HCT116 (cell line): ENCODE results near the gene ZDHHC15. TPM values are rescaled to one million over a fixed set of nuclear protein-coding genes. Genes with fewer than 3 reads are reported as not detected.

Experiments used
- ATAC-seq: fragments of 200-7000 bp; cut with Tn5 transposase; 2 replicates; pipeline ENCODE4 v1.9.1; 2020; ENCODE audit warnings: mild to moderate bottlenecking, moderate library complexity
- BruUV-seq: library from RNA; stranded (reverse); fragments of 400-500 nt; replicated peaks from 2 replicates; lab custom pipeline; 2021; lab: Mats Ljungman, UMichigan
- CTCF ChIA-PET: fragments of 300-600 bp; sonication (Branson Sonifier 250); formaldehyde crosslinking; loops from one replicate; lab custom pipeline; 2021; ENCODE audit warnings: antibody characterized with exemption; lab: Charles Lee
- POLR2A ChIA-PET: fragments of 300-600, 350-600 bp; sonication (Branson Sonifier 250); formaldehyde crosslinking; loops from one replicate; lab custom pipeline; 2021; ENCODE audit warnings: antibody characterized with exemption; lab: Charles Lee
- RAD21 ChIA-PET, 2 experiments: fragments of 300-600 bp; sonication (Branson Sonifier 250); formaldehyde crosslinking; loops; one replicate each; lab custom pipeline; 2023; ENCODE audit warnings: low total read pairs in 2 of 2; ENCODE audit not compliant: uncharacterized antibody in 2 of 2, unreplicated experiment in 2 of 2, low non-redundant PET in 1 of 2; lab: Charles Lee
- DNase-seq: peaks from one replicate; pipeline ENCODE4 v3.0.0-alpha.2; 2010; ENCODE audit warnings: low read depth, low spot score
- H2AFZ ChIP-seq: fragments of 200-600 bp; shearing (Covaris generic), sonication (generic); 2 replicates; pipeline ENCODE4 v1.6.1; 2017; ENCODE audit warnings: low read depth, mixed run types, mixed read lengths, antibody characterized with exemption, low read length; ENCODE audit not compliant: poor library complexity, severe bottlenecking
- H3K27ac ChIP-seq: 2 replicates; pipeline ENCODE4 v1.5.1; 2012; ENCODE audit warnings: low read depth, low read length
- H3K27me3 ChIP-seq: fragments of 200-600 bp; sonication (generic); 2 replicates; pipeline ENCODE4 v1.6.1; 2016; ENCODE audit warnings: mixed run types, low read length, mixed read lengths; ENCODE audit not compliant: insufficient read depth
- H3K36me3 ChIP-seq, 2 experiments: fragments of 200-500 bp in 1 of 2; fragments of 200-600 bp in 1 of 2; sonication (Bioruptor generic) in 1 of 2; sonication (generic) in 1 of 2; 2 replicates each; pipeline versions ENCODE4 v1.5.1 to v1.6.1; 2014 to 2016; ENCODE audit warnings: low read length in 2 of 2, inconsistent platforms in 1 of 2, mixed read lengths in 1 of 2, mixed run types in 1 of 2; ENCODE audit not compliant: insufficient read depth in 2 of 2, control insufficient read depth in 1 of 2
- H3K4me1 ChIP-seq, 2 experiments: fragments of 200-600 bp in 1 of 2; sonication (generic) in 1 of 2; 2 replicates each; pipeline versions ENCODE4 v1.5.1 to v1.6.1; 2012 to 2017; ENCODE audit warnings: low read length in 2 of 2, inconsistent platforms in 1 of 2, mild to moderate bottlenecking in 1 of 2, mixed read lengths in 1 of 2, mixed run types in 1 of 2, moderate library complexity in 1 of 2; ENCODE audit not compliant: insufficient read depth in 2 of 2, control insufficient read depth in 1 of 2
- H3K4me2 ChIP-seq: fragments of 200-600 bp; sonication (generic); 2 replicates; pipeline ENCODE4 v1.6.1; 2017; ENCODE audit warnings: mixed run types, low read length, mixed read lengths
- H3K4me3 ChIP-seq, 2 experiments: fragments of 200-600 bp in 1 of 2; sonication (generic) in 1 of 2; replicated peaks in 1 of 2; 2 replicates each; pipeline ENCODE4 v1.5.1; 2011 to 2016; ENCODE audit warnings: low read length in 2 of 2, control low read depth in 1 of 2, low read depth in 1 of 2, mild to moderate bottlenecking in 1 of 2, mixed read lengths in 1 of 2, mixed run types in 1 of 2
- H3K79me2 ChIP-seq: fragments of 200-600 bp; sonication (generic); 2 replicates; pipeline ENCODE4 v1.6.1; 2017; ENCODE audit warnings: mild to moderate bottlenecking, mixed run types, low read length, moderate library complexity, mixed read lengths; ENCODE audit not compliant: insufficient read depth
- H3K9ac ChIP-seq: fragments of 200-600 bp; sonication (generic); 2 replicates; pipeline ENCODE4 v1.6.1; 2016; ENCODE audit warnings: low read length, mixed read lengths
- H3K9me2 ChIP-seq: fragments of 200-600 bp; sonication (generic), shearing (Covaris generic); 2 replicates; pipeline ENCODE4 v1.6.1; 2017; ENCODE audit warnings: mixed run types, mild to moderate bottlenecking, moderate library complexity; ENCODE audit not compliant: insufficient read depth
- H3K9me3 ChIP-seq, 2 experiments: fragments of 200-500 bp in 1 of 2; fragments of 200-600 bp in 1 of 2; sonication (Bioruptor generic) in 1 of 2; sonication (generic) in 1 of 2; 2 replicates each; pipeline ENCODE4 v1.6.1; 2014 to 2017; ENCODE audit warnings: low read length in 2 of 2, mixed read lengths in 2 of 2, inconsistent platforms in 1 of 2, low read depth in 1 of 2, mild to moderate bottlenecking in 1 of 2, mixed run types in 1 of 2, moderate library complexity in 1 of 2; ENCODE audit not compliant: control insufficient read depth in 1 of 2, insufficient read depth in 1 of 2
- H4K20me1 ChIP-seq: fragments of 200-600 bp; sonication (generic), shearing (Covaris generic); 2 replicates; pipeline ENCODE4 v1.6.1; 2017; ENCODE audit warnings: mixed run types, mild to moderate bottlenecking, moderate library complexity; ENCODE audit not compliant: insufficient read depth
- CBX3 ChIP-seq: IDR thresholded peaks from 2 replicates; pipeline ENCODE4 v1.6.1; 2012; ENCODE audit warnings: low read depth
- CEBPB ChIP-seq: IDR thresholded peaks from 2 replicates; pipeline ENCODE4 v1.6.1; 2012; ENCODE audit warnings: low read depth
- CTCF ChIP-seq, 3 experiments: fragments of 200-600 bp in 1 of 3; sonication (generic) in 1 of 3; IDR thresholded peaks in 2 of 3; conservative IDR thresholded peaks in 1 of 3; 2 replicates each; pipeline ENCODE4 v1.5.1; 2012 to 2017; ENCODE audit warnings: low read depth in 2 of 3, low read length in 2 of 3, antibody characterized with exemption in 1 of 3, borderline replicate concordance in 1 of 3, control low read depth in 1 of 3, mild to moderate bottlenecking in 1 of 3, mixed read lengths in 1 of 3, mixed run types in 1 of 3, moderate library complexity in 1 of 3; ENCODE audit not compliant: insufficient read depth in 1 of 3
- EGR1 ChIP-seq: IDR thresholded peaks from 2 replicates; pipeline ENCODE4 v1.6.1; 2012; ENCODE audit warnings: low read depth
- EZH2phosphoT487 ChIP-seq: fragments of 200-600 bp; IDR thresholded peaks from 2 replicates; pipeline ENCODE4 v1.6.1; 2018; ENCODE audit warnings: antibody characterized with exemption, borderline replicate concordance
- FOSL1 ChIP-seq: IDR thresholded peaks from 2 replicates; pipeline ENCODE4 v1.6.1; 2012; ENCODE audit warnings: low read depth
- JUND ChIP-seq: IDR thresholded peaks from 2 replicates; pipeline ENCODE4 v1.6.1; 2012
- MAX ChIP-seq: IDR thresholded peaks from 2 replicates; pipeline ENCODE4 v1.6.1; 2012
- POLR2A ChIP-seq: IDR thresholded peaks from 2 replicates; pipeline ENCODE4 v1.7.0; 2011; ENCODE audit warnings: borderline replicate concordance; ENCODE audit not compliant: insufficient read depth, insufficient read length; ENCODE audit errors: extremely low read depth
- SIN3A ChIP-seq: IDR thresholded peaks from 2 replicates; pipeline ENCODE4 v1.6.1; 2012; ENCODE audit warnings: low read depth
- SP1 ChIP-seq: IDR thresholded peaks from 2 replicates; pipeline ENCODE4 v1.6.1; 2012; ENCODE audit warnings: low read depth
- SRF ChIP-seq: IDR thresholded peaks from 2 replicates; pipeline ENCODE4 v1.6.1; 2012; ENCODE audit warnings: low read depth
- TCF7L2 ChIP-seq: IDR thresholded peaks from 2 replicates; pipeline ENCODE4 v1.7.0; 2011; ENCODE audit warnings: borderline replicate concordance, inconsistent platforms; ENCODE audit not compliant: insufficient read depth, insufficient read length; ENCODE audit errors: extremely low read depth
- ZBTB33 ChIP-seq: IDR thresholded peaks from 2 replicates; pipeline ENCODE4 v1.6.1; 2011; ENCODE audit warnings: mild to moderate bottlenecking, low read length, moderate library complexity; ENCODE audit not compliant: insufficient replicate concordance; ENCODE audit errors: extremely low read depth
- ZFX ChIP-seq: fragments of 450-650 bp; IDR thresholded peaks from 2 replicates; pipeline ENCODE4 v1.6.1; 2017
- ZNF274 ChIP-seq: fragments of 200-500 bp; sonication (Bioruptor generic); IDR thresholded peaks from 2 replicates; pipeline ENCODE4 v1.6.1; 2014; ENCODE audit warnings: mild to moderate bottlenecking, low read depth, low read length, inconsistent platforms
- intact Hi-C: fragments of 100-400 bp; cut with micrococcal nuclease; formaldehyde crosslinking; loops from 2 replicates; pipeline ENCODE4 v1.10.0; 2022
- total RNA-seq: library from RNA; stranded (reverse); gene quantifications from one replicate; pipeline ENCODE4 v1.2.1, GENCODE V29; 2021; ENCODE audit not compliant: unreplicated experiment
- TF ChIP-seq, protein P1 (sequence below): IDR thresholded peaks from 2 replicates; pipeline ENCODE4 v1.6.1; 2012; ENCODE audit warnings: low read depth
- TF ChIP-seq, protein P2 (sequence below): IDR thresholded peaks from 2 replicates; pipeline ENCODE4 v1.6.1; 2012

ZDHHC15 gene
- total RNA-seq, 1 experiment from 2014 or later: not detected

DNA sequence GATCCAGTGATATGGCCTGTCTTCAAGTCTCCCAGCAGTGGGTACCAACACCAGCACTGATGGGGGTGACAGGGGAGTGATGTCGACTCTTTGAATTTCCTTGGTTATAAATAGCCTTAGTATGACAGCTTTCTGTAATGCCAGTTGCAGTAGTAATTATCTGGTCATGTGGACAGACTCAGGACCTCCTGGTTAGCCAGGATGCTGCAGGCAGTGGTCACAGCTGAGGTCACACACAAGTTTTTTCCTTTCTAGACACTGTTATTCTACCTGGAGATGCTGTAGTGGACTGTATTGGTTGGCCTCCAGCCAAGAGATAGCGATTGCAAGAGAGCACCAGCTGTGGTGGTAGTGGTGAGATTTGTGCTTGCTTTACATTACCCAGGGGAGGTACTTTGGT lies 185.3 kb downstream of the ZDHHC15 start:
- no peaks in the 10 kb centered on the region for H3K9me3 ChIP-seq
- no peak for DNase-seq
- no peak overlapping the region for H3K27ac ChIP-seq
- no peaks in the 10 kb centered on the region for H3K36me3 ChIP-seq
- no TSS peak for BruUV-seq
- no peaks in the 10 kb centered on the region for H3K79me2 ChIP-seq
- TF ChIP-seq EZH2phosphoT487: no peak
- TF ChIP-seq ZFX: no peak
- TF ChIP-seq CEBPB: no peak
- TF ChIP-seq SRF: no peak
- TF ChIP-seq CBX3: no peak
- TF ChIP-seq SP1: no peak
- no peak for TF ChIP-seq TCF7L2
- TF ChIP-seq EGR1: no peak
- no peak for TF ChIP-seq SIN3A
- TF ChIP-seq ZNF274: no peak
- TF ChIP-seq, protein P1, sequence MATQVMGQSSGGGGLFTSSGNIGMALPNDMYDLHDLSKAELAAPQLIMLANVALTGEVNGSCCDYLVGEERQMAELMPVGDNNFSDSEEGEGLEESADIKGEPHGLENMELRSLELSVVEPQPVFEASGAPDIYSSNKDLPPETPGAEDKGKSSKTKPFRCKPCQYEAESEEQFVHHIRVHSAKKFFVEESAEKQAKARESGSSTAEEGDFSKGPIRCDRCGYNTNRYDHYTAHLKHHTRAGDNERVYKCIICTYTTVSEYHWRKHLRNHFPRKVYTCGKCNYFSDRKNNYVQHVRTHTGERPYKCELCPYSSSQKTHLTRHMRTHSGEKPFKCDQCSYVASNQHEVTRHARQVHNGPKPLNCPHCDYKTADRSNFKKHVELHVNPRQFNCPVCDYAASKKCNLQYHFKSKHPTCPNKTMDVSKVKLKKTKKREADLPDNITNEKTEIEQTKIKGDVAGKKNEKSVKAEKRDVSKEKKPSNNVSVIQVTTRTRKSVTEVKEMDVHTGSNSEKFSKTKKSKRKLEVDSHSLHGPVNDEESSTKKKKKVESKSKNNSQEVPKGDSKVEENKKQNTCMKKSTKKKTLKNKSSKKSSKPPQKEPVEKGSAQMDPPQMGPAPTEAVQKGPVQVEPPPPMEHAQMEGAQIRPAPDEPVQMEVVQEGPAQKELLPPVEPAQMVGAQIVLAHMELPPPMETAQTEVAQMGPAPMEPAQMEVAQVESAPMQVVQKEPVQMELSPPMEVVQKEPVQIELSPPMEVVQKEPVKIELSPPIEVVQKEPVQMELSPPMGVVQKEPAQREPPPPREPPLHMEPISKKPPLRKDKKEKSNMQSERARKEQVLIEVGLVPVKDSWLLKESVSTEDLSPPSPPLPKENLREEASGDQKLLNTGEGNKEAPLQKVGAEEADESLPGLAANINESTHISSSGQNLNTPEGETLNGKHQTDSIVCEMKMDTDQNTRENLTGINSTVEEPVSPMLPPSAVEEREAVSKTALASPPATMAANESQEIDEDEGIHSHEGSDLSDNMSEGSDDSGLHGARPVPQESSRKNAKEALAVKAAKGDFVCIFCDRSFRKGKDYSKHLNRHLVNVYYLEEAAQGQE: no peak
- no peak for TF ChIP-seq JUND
- TF ChIP-seq, protein P2, sequence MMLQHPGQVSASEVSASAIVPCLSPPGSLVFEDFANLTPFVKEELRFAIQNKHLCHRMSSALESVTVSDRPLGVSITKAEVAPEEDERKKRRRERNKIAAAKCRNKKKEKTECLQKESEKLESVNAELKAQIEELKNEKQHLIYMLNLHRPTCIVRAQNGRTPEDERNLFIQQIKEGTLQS: no peak
- TF ChIP-seq ZBTB33: no peak
- TF ChIP-seq FOSL1: no peak
- TF ChIP-seq POLR2A: no peak
- no peak for TF ChIP-seq CTCF (IDR thresholded peaks at IDR 0.05 in 2 of 3, conservative IDR thresholded peaks at IDR 0.05 in 1 of 3; ENCODE audit: borderline replicate concordance in 1 of 3, insufficient read depth in 1 of 3, low read depth in 2 of 3, low read length in 2 of 3)
- no peak for TF ChIP-seq MAX
- no peaks in the 10 kb centered on the region for H4K20me1 ChIP-seq
- no peak overlapping the region for H3K4me3 ChIP-seq
- ChIA-PET POLR2A (no interaction called here), CTCF (no interaction called here), RAD21 (no interaction called here)
- H3K9ac ChIP-seq: no peak overlapping the region
- no peaks in the 10 kb centered on the region for H3K27me3 ChIP-seq
- no peaks in the 10 kb centered on the region for H3K9me2 ChIP-seq
- H3K4me2 ChIP-seq: no peak overlapping the region
- H2AFZ ChIP-seq: no peak overlapping the region
- no peak for ATAC-seq
- H3K4me1 ChIP-seq: no peaks in the 10 kb centered on the region
- intact Hi-C loops: no loop called here
